Measurements from ENCODE around the gene RBM22.

Gene RBM22

DNA sequence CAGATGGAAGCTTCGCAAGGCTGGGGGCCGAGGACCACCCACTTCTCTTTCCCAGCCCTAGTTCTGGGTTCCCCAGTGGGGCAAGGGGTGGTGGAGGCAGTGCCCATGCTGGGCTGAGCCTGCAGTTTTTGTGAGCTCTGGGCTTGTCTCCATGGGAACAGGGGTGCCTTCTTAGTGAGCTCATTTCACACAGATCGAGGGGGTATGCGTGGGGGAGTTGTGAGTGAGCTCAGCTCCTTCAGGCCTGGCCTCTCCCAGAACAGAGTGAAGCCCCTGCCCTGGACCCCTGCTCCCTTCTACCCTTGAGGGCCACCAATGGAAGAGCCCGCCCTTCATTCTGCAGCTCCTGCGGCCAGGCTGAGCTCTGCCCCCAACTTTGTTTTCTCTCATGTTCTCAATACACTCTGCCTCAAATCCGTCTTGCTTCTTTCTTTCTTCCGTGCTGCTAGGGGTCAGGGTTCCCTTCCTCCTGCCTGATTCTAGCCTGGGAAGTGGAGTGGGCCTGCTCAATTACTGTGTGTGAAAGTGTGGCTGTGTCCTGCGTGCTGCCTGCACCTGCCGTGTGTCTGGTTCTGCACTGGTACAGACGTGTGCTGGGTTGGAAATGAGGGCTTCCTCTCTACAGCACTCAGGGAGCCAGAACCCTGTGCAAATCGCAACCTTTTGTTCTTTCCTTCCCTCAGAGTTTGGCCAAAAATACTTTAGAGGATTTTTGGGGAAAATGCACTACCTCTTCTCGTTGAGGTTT lies 48.8 kb downstream of the RBM22 start:
- no peak for DNase-seq (ENCODE audit: low read depth)

- DNase-seq (ENCODE audit: low read depth): no peak
These were observed 49.5 kb downstream of the RBM22 start for GRCh38 chr5:150651382-150651781.

- DNase-seq (ENCODE audit: low read depth): no peak
These were observed 50.5 kb downstream of the RBM22 start for GRCh38 chr5:150650021-150651006.

- DNase-seq (ENCODE audit: low read depth): no peak
These were observed 51.5 kb downstream of the RBM22 start for GRCh38 chr5:150649108-150650020.

DNA sequence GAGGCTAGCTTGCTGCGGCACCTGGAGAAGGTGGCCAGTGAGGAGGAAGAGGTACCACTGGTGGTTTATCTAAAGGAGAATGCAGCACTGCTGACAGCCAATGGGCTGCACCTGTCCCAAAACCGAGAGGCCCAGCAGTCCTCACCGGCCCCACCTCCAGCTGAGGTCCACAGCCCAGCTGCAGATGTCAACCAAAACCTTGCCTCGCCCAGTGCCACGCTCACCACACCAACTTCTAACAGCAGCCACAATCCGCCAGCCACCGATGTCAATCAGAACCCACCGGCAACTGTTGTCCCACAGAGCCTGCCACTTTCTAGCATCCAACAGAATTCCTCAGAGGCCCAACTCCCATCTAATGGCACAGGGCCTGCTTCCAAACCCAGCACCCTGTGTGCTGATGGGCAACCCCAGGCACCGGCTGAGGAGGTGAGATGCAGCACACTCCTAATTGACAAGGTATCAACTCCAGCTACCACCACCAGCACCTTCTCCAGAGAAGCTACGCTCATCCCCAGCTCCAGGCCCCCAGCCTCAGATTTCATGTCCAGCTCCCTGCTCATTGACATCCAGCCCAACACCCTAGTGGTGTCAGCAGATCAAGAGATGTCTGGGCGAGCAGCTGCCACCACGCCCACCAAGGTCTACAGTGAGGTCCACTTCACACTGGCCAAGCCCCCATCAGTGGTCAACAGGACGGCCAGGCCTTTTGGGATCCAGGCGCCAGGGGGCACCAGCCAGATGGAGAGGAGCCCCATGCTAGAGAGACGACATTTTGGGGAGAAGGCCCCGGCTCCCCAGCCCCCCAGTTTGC lies 52.4 kb downstream of the RBM22 start:
- DNase-seq (ENCODE audit: low read depth): no peak

GRCh38 chr5:150647275-150648251 lies 53.3 kb downstream of the RBM22 start:
- DNase-seq (ENCODE audit: low read depth): no peak

GRCh38 chr5:150645070-150645700 lies 55.7 kb downstream of the RBM22 start:
- DNase-seq (ENCODE audit: low read depth): peak; percentile 85

DNA sequence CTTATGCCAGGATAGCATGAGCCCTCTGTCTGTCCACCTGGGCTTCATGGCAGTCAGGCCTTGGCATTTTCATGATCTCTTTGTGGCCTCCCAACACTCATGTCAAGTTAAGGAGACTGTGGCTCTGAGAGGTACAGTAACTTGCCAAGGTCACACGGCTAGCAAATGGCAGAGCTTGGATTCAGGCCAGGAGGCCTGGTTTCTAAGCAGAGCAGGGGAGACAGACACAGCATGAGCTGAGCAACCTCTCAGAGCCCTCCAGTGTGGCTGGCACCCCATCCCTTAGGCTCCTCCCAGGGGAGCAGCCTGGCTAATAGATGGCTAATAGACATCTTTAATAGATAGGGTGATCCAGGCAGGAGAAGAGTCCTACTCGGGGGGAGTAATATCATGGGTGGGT lies 56.3 kb downstream of the RBM22 start:
- no peak for DNase-seq (ENCODE audit: low read depth)

DNA sequence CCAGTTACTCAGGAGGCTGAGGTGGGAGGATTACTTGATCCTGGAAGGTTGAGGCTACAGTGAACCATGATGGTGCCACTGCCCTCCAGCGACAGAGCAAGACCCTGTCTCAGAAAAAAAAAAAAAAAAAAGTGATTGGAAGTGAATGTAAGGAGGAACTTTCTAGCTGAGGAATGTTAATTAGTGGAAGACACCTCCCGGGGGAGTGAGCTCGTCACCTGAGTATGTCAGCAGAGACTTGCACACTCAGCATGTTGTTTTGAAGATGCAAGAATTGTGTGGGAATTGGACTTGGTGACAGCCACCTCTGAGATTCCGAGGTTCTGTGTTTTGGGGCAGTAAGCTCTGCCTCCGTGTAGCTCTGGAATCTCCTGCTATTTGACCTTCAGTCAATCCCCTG lies 56.8 kb downstream of the RBM22 start:
- no peak for DNase-seq (ENCODE audit: low read depth)

- peak; percentile 55 for DNase-seq (ENCODE audit: low read depth)
These were observed 57.7 kb downstream of the RBM22 start for GRCh38 chr5:150642991-150643710.

DNA sequence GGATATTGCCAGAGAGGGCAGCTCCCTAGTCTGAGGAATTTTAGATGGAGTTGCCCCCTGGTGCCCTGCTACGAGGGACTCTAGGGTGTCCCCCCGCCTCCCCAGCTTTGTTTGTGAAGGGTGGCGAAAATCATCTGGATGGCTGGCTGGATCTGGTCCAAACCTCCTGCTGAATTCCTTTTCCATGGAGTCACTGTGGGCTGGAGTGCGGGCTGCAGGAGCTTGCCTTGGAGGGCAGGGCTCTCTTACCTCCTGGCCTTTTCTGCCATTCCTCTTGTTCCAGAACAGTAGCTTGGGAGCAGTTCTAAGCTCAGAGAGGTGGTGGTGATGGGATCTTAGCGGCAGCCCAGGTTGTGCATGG lies 58.3 kb downstream of the RBM22 start:
- DNase-seq (ENCODE audit: low read depth): peak; percentile 68

DNA sequence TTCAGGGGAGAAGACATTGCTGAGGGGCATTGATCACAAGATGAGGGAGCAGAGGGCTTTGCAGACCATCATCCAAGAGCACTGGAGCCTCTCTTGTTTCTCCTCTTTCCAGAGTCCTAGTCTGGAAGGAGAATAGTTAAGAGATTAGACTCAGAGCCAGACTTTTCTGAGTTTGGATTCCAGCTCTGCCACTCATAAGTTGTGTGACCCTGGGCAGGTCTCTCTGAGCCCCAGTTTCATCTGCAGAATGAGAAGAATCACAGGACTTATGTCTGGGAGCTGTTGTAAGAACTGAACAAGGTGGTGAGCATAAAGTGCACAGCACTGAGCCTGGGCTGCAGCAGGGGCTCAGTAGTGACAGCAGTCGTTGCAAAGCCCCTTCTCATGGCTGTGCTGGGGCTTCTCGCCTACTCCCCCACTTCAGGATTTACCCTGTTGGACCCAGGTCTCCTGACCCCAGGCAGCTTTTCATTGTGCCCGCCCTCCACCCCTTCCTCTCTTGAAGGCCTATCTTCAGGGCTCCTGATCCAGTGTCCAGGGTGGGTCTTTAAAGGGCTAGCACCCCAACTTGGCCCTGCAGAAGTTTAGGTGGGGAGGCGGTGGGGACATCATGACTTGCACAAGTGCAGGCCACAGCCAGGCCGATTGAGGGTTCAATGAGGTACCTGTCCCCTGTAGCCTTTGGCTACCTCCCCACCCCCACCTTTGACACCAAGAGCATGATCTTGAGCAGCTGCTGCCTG lies 58.9 kb downstream of the RBM22 start:
- no peak for DNase-seq (ENCODE audit: low read depth)

GRCh38 chr5:150641006-150641570 lies 59.8 kb downstream of the RBM22 start:
- DNase-seq (ENCODE audit: low read depth): peak; percentile 46
